ENCODE results near the gene EMX1. TPM values are rescaled to one million over a fixed set of nuclear protein-coding genes. Genes with fewer than 3 reads are reported as not detected.

The EMX1 gene
- total RNA-seq, 1 experiment from 2014 or later, result not detected

GRCh38 chr2:72926811-72927465 is 9.6 kb downstream of the EMX1 start:
- CTCF ChIA-PET, result no interaction called here
- Histone ChIP-seq H4K20me1 (ENCODE audit: insufficient read depth) (no peaks in the 10 kb centered on the region), H3K27ac (no peak overlapping the region), H3K4me1 (replicated peaks; ENCODE audit: insufficient read depth) (no peaks in the 10 kb centered on the region), H3K9me3 (ENCODE audit: insufficient read depth, low read depth) (no peaks in the 10 kb centered on the region), H3K27me3 (ENCODE audit: insufficient read depth, low read depth) (peaks cover 90% of the 10 kb centered on the region), H3K4me3 (no peak overlapping the region), H3K79me2 (ENCODE audit: low read depth) (no peaks in the 10 kb centered on the region), H3K9me2 (ENCODE audit: insufficient read depth) (no peaks in the 10 kb centered on the region), H3F3A (ENCODE audit: insufficient read depth, low read depth) (no peaks in the 10 kb centered on the region), H2AFZ (no peak overlapping the region), H3K4me2 (no peak overlapping the region), H3K36me3 (ENCODE audit: low read depth) (no peaks in the 10 kb centered on the region)
- POLR2A ChIA-PET (ENCODE audit: unreplicated experiment), result no interaction called here
- intact Hi-C loops (cut with micrococcal nuclease; ENCODE audit: unreplicated experiment), result no loop called here
- TF ChIP-seq CTCF (conservative IDR thresholded peaks at IDR 0.05), result no peak
- TF ChIP-seq EZH2 (IDR thresholded peaks at IDR 0.05; ENCODE audit: low read depth), result no peak
- no peak for DNase-seq
- no TSS peak for BruUV-seq (replicated peaks)

GRCh38 chr2:72927619-72928550 is 10.6 kb downstream of the EMX1 start:
- no peaks in the 10 kb centered on the region for H3K79me2 ChIP-seq (ENCODE audit: low read depth)
- ChIA-PET POLR2A (ENCODE audit: unreplicated experiment) (no interaction called here), CTCF (interaction anchor here (0.5 kb wide), 1 partner anchor 268 kb away, joined by 4 read pairs; no protein-coding TSS in a partner anchor)
- no TSS peak for BruUV-seq (replicated peaks)
- no peaks in the 10 kb centered on the region for H3K9me2 ChIP-seq (ENCODE audit: insufficient read depth)
- no peak for DNase-seq
- H3K4me1 ChIP-seq (replicated peaks; ENCODE audit: insufficient read depth), result no peaks in the 10 kb centered on the region
- H2AFZ ChIP-seq, result no peak overlapping the region
- no peaks in the 10 kb centered on the region for H3F3A ChIP-seq (ENCODE audit: insufficient read depth, low read depth)
- intact Hi-C loops (cut with micrococcal nuclease; ENCODE audit: unreplicated experiment), result no loop called here
- H3K4me3 ChIP-seq, result no peak overlapping the region
- H3K4me2 ChIP-seq, result no peak overlapping the region
- no peaks in the 10 kb centered on the region for H4K20me1 ChIP-seq (ENCODE audit: insufficient read depth)
- TF ChIP-seq EZH2 (IDR thresholded peaks at IDR 0.05; ENCODE audit: low read depth) (no peak), CTCF (conservative IDR thresholded peaks at IDR 0.05) (no peak)
- H3K27ac ChIP-seq, result no peak overlapping the region
- H3K27me3 ChIP-seq (ENCODE audit: insufficient read depth, low read depth), result peaks cover 85% of the 10 kb centered on the region
- H3K36me3 ChIP-seq (ENCODE audit: low read depth), result no peaks in the 10 kb centered on the region
- H3K9me3 ChIP-seq (ENCODE audit: insufficient read depth, low read depth), result no peaks in the 10 kb centered on the region

- H3K9me2 ChIP-seq (ENCODE audit: insufficient read depth), result no peaks in the 10 kb centered on the region
- CTCF ChIA-PET, result no interaction called here
- intact Hi-C loops (cut with micrococcal nuclease; ENCODE audit: unreplicated experiment), result no loop called here
- no peaks in the 10 kb centered on the region for H3K36me3 ChIP-seq (ENCODE audit: low read depth)
- no peaks in the 10 kb centered on the region for H4K20me1 ChIP-seq (ENCODE audit: insufficient read depth)
- no peak overlapping the region for H3K4me3 ChIP-seq
- DNase-seq, result no peak
- H3K9me3 ChIP-seq (ENCODE audit: insufficient read depth, low read depth), result no peaks in the 10 kb centered on the region
- no TSS peak for BruUV-seq (replicated peaks)
- no peak overlapping the region for H3K27ac ChIP-seq
- no peaks in the 10 kb centered on the region for H3F3A ChIP-seq (ENCODE audit: insufficient read depth, low read depth)
- no peak overlapping the region for H2AFZ ChIP-seq
- POLR2A ChIA-PET (ENCODE audit: unreplicated experiment), result interaction anchor here (0.7 kb wide), 1 partner anchor 78 kb away, joined by 3 read pairs; no protein-coding TSS in a partner anchor
- H3K4me1 ChIP-seq (replicated peaks; ENCODE audit: insufficient read depth), result no peaks in the 10 kb centered on the region
- no peaks in the 10 kb centered on the region for H3K79me2 ChIP-seq (ENCODE audit: low read depth)
- no peak overlapping the region for H3K4me2 ChIP-seq
- peaks cover 75% of the 10 kb centered on the region for H3K27me3 ChIP-seq (ENCODE audit: insufficient read depth, low read depth)
- TF ChIP-seq EZH2 (IDR thresholded peaks at IDR 0.05; ENCODE audit: low read depth) (no peak), CTCF (conservative IDR thresholded peaks at IDR 0.05) (no peak)
These were observed 11.7 kb downstream of the EMX1 start for GRCh38 chr2:72929010-72929409.
